HG03565 (cell line): ENCODE measurements around the gene CRTC3.
"Not testable (repeated sequence)": the region's sequence is repeated elsewhere in the genome, so short reads cannot be mapped to it uniquely, and the experiment has no call there.

Experiments
- ATAC-seq: cut with Tn5 transposase; IDR thresholded peaks from one replicate; pipeline ENCODE4 v1.9.1; 2021; ENCODE audit warnings: mild to moderate bottlenecking, moderate library complexity; ENCODE audit not compliant: unreplicated experiment

Gene CRTC3

GRCh38 chr15:90529371-90530249, at the start of gene CRTC3:
Gene CRTC3, plus strand, starts transcription at chr15:90529923. Its CDS starts 149 bp downstream, at chr15:90530072.
- peak; percentile 49 for ATAC-seq

GRCh38 chr15:90481023-90481422, 48.7 kb upstream of the CRTC3 start:
- ATAC-seq, result no peak

GRCh38 chr15:90482124-90483011, 47.4 kb upstream of the CRTC3 start:
- no peak for ATAC-seq

GRCh38 chr15:90483012-90483307, 46.8 kb upstream of the CRTC3 start:
- ATAC-seq, result no peak

- ATAC-seq, result no peak
Observed at GRCh38 chr15:90483637-90484036, 46.1 kb upstream of the CRTC3 start.

- no peak for ATAC-seq
Observed at GRCh38 chr15:90487186-90487585, 42.5 kb upstream of the CRTC3 start.

GRCh38 chr15:90489514-90489913, 40.2 kb upstream of the CRTC3 start:
- no peak for ATAC-seq

GRCh38 chr15:90489944-90490343, 39.8 kb upstream of the CRTC3 start:
- no peak for ATAC-seq

GRCh38 chr15:90493647-90494046, 36.1 kb upstream of the CRTC3 start:
- no peak for ATAC-seq

GRCh38 chr15:90495067-90495466, 34.7 kb upstream of the CRTC3 start:
- ATAC-seq, result no peak

- no peak for ATAC-seq
Observed at GRCh38 chr15:90496791-90497190, 32.9 kb upstream of the CRTC3 start.

GRCh38 chr15:90497376-90497775, 32.3 kb upstream of the CRTC3 start:
- no peak for ATAC-seq

GRCh38 chr15:90497912-90498311, 31.8 kb upstream of the CRTC3 start:
- ATAC-seq, result no peak

- no peak for ATAC-seq
Observed at GRCh38 chr15:90500171-90500570, 29.6 kb upstream of the CRTC3 start.

- ATAC-seq, result no peak
Observed at GRCh38 chr15:90501898-90502297, 27.8 kb upstream of the CRTC3 start.

GRCh38 chr15:90510781-90511180, 18.9 kb upstream of the CRTC3 start:
- not testable (repeated sequence) for ATAC-seq

- ATAC-seq, result not testable (repeated sequence)
Observed at GRCh38 chr15:90511211-90511618, 18.5 kb upstream of the CRTC3 start.

GRCh38 chr15:90512276-90512675, 17.4 kb upstream of the CRTC3 start:
- no peak for ATAC-seq

- no peak for ATAC-seq
Observed at GRCh38 chr15:90512981-90513380, 16.7 kb upstream of the CRTC3 start.

GRCh38 chr15:90513448-90513847, 16.3 kb upstream of the CRTC3 start:
- ATAC-seq, result no peak

- ATAC-seq, result not testable (repeated sequence)
Observed at GRCh38 chr15:90513893-90514292, 15.8 kb upstream of the CRTC3 start.

GRCh38 chr15:90519688-90520087, 10.0 kb upstream of the CRTC3 start:
- ATAC-seq, result no peak
